Measurements from ENCODE around the gene KIAA1328. TPM values are rescaled to one million over a fixed set of nuclear protein-coding genes. Genes with fewer than 3 reads are reported as not detected.
"Not testable (repeated sequence)": the region's sequence is repeated elsewhere in the genome, so short reads cannot be mapped to it uniquely, and the experiment has no call there.

Gene KIAA1328
- polyA plus RNA-seq, 3 donors: 9.8 to 13.7 (median 10.7) TPM

DNA sequence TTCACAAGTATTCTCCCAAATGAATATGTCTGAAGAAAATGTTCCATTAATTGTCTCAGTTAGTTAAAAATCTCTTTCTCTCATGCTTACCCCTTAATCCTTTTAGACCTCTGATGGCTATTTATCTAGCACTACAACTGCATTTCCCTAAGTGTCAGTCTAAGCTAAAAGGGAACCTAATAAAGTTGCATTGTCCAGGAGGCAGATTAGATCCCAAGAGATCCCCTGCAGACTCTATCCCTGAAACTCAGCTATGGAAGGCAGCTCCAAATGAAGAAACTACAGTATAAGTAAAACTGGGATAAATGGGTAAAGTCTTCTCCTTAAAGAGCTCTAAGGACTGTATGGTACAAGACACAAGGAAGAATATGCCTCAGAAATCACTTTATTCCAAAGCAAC lies 12.8 kb upstream of the KIAA1328 start:
- DNase-seq (ENCODE audit: extremely low read depth in 1 of 11, low read depth in 9 of 11, low spot score in 4 of 11): not testable (repeated sequence)

DNA sequence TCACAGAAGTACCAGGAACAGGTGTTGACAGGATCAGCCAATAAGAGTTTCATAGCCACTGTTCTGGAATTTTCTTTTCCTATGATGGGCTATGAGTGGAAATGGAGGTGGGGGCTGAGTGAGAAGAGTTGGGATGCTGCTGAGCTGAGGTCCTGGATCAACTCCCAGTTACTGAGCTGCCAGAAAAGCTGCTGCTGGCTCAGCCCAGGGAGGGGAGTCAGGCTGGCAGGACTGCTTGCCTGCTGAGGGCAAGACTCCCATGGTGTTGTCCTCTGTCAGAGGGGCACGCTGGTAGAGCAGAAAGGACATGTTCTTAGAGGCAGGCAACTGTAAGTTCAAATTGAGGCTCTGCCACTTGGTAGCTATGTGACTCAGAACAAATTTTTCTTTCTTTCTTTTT lies 11.9 kb upstream of the KIAA1328 start:
- no peak for DNase-seq (ENCODE audit: extremely low read depth in 1 of 11, low read depth in 9 of 11, low spot score in 4 of 11)

DNA sequence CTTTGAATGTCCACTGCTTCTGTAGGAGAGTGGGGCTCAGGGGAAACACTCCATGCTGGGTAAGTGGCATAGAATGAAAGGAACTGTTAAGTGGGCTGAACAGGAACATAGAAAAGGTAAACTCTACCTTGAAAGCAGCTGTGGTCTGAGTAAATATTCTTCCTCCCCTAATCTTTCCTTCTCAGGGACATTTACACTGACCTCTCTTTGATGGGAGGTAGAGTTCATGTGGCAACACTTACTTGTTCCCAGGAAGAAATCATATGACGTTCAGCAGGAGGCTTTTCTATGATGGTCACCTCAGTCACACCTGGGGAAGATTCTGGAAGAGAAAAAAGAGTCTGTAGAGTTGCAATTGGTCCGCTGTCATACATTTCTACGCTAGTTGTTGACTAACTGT lies 10.3 kb upstream of the KIAA1328 start:
- no peak for DNase-seq (ENCODE audit: extremely low read depth in 1 of 11, low read depth in 9 of 11, low spot score in 4 of 11)

DNA sequence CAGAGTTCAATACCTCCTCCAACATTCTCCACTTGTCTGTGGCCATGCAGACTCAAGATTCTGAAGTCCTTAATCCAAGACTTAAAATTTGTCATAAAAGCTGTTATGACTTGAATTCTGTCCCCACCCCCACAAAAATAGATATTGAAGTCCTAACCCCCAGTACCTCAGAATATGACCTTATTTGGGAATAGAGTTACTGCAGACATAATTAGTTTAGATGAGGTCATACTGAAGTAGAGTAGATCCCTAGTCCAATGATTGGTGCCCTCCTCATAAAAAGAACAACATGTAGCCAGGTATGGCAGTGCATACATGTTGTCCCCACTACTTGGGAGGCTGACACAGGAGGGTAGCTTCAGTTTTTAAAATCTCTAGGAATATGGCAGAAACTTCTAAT lies 9.3 kb upstream of the KIAA1328 start:
- no peak for DNase-seq (ENCODE audit: extremely low read depth in 1 of 11, low read depth in 9 of 11, low spot score in 4 of 11)

DNA sequence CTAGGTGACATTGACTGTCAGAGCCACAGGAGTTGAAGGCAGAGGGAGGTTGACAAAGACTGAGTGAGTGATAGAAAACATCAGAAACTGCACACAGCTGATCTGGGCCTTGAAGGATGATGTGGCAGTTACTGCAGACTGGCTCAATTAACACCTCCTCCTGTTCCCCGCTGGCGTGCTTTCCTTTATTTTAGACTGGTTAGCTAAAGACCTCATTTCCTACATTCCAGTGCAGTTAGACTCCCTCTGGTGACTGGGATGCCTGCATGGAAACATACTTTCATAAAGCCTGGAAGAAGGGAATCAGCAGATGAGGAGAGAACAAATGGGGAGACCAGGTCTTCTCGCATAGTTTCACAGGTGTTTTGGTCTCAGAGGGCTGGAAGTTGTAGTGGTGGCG lies 7.2 kb upstream of the KIAA1328 start:
- no peak for DNase-seq (ENCODE audit: extremely low read depth in 1 of 11, low read depth in 9 of 11, low spot score in 4 of 11)

DNA sequence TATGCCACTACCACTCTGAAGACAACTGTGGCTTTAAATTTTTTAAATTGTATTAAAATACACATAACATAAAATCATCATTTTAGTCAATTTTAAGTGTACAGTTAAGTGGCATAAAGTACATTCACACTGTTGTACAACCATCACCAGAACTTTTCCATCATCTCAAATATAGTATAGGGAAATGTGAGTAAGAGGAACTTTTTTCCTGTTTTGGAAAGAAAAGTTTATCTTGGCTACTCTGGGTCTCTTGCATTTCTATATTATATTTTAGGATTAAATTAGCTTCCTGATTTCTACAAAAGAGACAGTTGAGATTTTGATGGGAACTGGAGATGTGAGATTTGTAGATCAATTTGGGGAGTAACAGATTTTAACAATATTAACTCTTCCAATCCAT lies 3.4 kb upstream of the KIAA1328 start:
- no peak for DNase-seq (ENCODE audit: extremely low read depth in 1 of 11, low read depth in 9 of 11, low spot score in 4 of 11)

DNA sequence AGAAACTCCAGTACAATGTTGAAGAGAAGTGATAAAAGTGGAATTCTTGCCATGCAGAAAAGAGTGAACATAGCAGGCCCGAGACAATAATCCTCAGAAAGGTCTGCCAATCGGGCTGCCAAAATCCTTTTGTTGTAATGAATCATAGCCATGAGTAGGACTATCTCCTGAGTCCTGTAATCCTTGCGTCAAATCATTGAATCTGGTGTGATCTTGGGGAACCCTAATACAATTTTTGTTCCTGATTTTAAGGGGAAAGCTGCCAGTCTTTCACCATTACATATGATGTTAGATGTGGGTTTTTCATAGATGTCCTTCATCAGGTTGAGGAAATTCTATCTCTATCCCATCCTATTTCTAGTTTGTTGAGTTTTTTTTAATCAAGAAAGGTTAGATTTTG lies 2.4 kb upstream of the KIAA1328 start:
- no peak for DNase-seq (ENCODE audit: extremely low read depth in 1 of 11, low read depth in 9 of 11, low spot score in 4 of 11)

DNA sequence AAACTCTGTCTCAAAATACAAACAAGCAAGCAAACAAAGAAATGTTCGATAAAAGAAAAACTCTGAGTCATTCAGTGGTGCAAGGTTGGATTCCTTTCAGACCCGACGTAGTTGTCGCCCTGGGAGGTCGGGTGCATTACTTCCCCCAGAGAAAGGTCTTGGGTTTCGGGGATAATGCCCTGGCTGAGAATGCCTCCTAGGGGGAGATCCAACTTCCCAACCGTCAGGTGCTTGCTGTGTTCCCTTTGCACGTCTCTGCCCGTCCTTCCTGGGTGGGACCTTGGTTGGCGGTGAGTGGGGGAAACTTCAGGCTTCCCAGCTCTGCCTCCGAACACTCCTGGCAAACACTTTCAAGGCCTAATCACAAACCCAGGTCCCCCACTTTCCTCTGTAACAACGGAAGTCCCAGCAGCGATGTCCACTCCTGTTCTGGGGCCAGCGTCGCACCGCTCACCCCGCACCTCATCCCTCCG lies 734 bp upstream of the KIAA1328 start:
- DNase-seq (ENCODE audit: extremely low read depth in 1 of 11, low read depth in 9 of 11, low spot score in 4 of 11): peak in 8 of 11 donors; percentile 14 to 58 (median 22)

DNA sequence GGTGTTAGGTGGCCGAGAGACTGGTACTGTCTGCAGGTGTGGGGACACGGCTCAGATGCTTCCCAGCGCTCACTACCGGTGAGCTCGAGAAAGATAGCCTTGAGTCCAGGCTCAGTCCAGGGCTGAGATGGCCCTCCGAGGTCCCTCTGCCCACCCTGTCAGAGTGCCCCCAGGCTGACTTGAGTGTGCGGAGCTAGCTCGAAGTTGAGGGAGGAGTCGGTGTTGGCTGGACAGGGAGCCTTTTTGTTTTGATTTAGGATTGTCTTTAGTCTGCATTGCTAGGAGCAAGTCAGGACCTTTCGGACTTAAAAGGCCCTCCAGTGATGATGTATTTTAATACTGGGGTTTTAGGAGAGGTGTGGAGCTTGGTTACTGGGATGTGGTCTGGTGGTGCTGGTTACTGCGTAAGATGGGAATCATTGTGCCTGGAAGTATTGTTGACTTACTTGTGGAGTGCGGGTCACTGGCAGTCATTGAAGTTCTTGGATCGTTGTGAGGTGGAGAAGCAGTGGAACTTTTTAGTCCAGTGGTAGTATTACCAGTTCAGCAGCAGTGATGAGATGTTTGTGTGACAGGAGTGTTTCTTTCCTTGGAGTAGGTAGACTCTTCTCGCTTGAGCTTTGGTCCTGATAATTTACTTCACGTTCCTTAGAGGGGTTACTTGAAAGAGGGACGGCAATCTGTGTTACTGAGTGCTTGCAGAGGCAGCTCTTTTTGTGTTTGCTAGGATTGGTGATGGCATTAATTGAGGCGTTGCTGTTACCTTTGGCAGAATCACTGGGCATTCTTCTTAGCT lies 633 bp downstream of the KIAA1328 start:
- DNase-seq (ENCODE audit: extremely low read depth in 1 of 11, low read depth in 9 of 11, low spot score in 4 of 11): peak in 6 of 11 donors; percentile 1 to 42 (median 18)

DNA sequence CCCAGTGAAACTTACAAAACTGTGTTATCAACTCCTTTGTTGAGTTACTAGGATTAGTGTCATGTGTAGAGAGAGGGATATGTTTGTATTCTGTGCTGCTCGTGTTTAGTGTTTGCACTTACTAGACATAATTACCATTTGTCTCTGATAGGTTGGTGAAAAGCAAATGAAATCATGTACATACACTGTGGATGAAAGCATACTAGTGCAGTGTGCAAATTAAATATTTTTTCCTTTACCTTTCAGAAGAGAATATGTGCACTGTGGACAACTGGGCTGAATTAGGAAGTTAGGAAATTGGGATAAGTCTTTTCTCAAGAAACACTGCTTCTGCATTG lies 1.2 kb downstream of the KIAA1328 start:
- no peak for DNase-seq (ENCODE audit: extremely low read depth in 1 of 11, low read depth in 9 of 11, low spot score in 4 of 11)

DNA sequence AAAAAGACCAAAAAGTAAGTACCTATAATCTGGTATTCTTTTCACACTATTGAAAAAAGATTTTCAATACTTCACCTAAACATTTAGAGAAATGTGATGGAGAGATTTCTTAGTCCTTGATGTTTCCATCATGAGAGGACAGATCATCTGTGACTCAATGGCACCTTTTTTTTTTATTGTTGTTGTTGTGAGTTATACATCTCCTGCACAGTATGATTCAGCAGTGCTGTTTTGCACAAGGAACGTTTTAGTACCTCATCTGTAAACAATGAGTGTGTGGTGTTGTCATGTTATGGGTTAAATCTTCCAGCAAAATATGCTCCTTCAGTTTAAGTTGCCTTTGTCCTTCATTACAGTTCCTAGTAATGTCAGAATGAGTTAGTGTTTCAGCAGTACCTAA lies 2.2 kb downstream of the KIAA1328 start:
- DNase-seq (ENCODE audit: extremely low read depth in 1 of 11, low read depth in 9 of 11, low spot score in 4 of 11): no peak

DNA sequence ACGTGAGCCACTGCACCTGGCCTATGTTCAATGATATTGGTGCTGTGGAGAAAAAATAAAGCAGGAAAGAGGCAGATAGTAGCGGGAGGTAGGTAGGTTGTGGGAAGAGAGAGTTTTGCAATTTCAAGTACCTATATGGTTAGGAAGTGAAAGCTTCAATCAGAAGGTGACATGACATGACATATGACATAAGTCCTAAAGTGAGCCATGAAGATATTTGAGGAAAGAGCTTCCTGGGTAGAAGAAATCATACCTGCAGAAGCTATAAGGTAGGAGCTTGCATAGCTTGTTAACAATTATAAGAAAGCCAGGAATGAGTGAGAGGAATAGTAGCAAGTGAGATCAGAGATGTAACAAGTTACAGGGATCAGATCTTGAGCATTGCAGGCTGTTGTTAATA lies 4.2 kb downstream of the KIAA1328 start:
- no peak for DNase-seq (ENCODE audit: extremely low read depth in 1 of 11, low read depth in 9 of 11, low spot score in 4 of 11)

DNA sequence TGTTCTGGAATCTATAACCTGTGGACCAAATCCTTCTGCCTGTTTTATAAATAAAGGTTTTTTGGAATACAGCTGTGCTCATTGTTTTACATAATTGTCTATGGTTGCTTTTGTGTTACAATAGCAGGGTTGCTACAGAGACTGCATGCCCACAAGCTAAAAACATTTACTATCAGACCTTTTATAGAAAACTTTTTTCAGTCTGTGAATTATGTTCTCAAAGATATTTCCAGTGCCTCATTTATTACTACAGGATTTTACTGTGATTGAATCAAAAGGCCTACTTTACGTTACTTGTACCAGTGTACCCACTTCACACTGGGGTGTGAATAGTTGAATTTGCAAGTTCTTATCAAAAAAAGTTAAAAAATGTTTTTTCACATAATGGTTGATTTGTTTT lies 7.0 kb downstream of the KIAA1328 start:
- DNase-seq (ENCODE audit: extremely low read depth in 1 of 11, low read depth in 9 of 11, low spot score in 4 of 11): no peak

DNA sequence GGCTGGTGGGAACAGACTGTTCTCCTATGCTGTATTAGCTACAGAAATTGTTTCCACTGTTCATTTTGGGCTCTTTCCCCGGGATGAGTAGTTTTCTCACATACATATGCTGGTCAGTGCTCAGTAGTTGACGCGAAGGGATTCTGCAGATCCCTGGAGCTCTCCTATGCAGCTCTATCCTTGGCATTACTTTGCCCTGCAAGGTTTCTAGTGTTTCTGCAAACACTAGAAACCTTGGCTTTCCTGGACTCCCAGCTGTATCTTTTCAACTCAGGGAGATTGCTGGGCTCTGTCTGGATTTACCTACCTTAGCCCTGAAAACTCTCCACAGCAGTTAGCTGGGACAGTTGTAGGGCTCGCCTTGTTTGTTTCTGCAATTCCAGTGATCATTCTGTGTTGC lies 10.9 kb downstream of the KIAA1328 start:
- no peak for DNase-seq (ENCODE audit: extremely low read depth in 1 of 11, low read depth in 9 of 11, low spot score in 4 of 11)

DNA sequence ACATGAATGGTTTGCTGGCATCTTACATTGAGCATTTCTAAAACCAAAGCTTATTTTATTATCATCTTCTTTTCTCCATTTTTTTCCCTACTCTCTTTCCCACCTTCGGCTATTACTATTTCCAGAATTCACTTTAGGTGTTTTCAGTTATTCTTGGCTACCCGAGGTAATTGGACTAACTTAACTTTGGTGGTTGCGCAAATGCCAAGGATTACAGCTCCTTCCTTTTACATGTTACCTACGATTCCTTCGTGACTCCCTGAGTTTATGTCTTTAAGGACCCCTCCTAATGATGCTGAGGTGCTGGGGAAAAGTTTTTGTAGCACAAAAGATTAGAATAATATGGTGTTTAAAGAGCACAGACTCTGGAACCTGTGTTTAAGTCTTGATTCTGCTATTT lies 14.3 kb downstream of the KIAA1328 start:
- no peak for DNase-seq (ENCODE audit: extremely low read depth in 1 of 11, low read depth in 9 of 11, low spot score in 4 of 11)

DNA sequence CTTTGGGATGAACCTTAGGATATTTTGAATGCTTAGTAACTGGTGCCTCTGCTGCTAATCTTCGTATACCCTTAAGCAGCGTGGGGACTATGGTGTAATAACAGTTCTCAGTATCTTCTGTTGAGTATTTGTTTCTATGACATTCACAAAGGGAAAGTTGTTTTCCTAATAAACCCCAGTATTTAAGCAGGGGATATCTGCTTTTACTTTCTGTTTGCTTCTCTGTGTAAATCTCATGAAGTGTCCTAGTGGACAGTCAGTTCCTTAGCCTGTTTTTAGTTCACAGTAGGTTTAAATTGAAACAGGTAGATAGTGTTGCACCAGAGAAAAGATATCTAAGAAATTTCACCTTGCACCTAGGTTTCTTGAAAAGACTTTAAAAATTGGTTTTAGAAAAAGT lies 14.9 kb downstream of the KIAA1328 start:
- DNase-seq (ENCODE audit: extremely low read depth in 1 of 11, low read depth in 9 of 11, low spot score in 4 of 11): no peak

DNA sequence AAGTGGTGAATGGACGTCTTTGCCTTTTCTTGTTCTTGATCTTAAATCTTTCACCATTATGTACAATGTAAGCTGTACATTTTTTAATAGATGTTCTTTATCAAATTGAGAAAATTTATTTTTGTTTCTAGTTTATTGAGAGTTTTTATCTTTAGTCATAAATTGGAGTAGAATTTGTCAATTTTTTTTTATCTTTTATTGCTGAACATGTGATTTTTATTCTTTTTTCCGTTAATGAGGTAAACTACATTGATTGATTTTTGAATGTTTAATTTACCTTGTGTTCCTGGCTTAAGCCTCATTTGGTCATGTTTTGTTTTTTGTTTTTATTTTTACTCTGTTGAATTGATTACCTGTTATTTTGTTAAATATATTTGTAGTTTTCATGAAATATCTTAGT lies 19.7 kb downstream of the KIAA1328 start:
- DNase-seq (ENCODE audit: extremely low read depth in 1 of 11, low read depth in 9 of 11, low spot score in 4 of 11): no peak

DNA sequence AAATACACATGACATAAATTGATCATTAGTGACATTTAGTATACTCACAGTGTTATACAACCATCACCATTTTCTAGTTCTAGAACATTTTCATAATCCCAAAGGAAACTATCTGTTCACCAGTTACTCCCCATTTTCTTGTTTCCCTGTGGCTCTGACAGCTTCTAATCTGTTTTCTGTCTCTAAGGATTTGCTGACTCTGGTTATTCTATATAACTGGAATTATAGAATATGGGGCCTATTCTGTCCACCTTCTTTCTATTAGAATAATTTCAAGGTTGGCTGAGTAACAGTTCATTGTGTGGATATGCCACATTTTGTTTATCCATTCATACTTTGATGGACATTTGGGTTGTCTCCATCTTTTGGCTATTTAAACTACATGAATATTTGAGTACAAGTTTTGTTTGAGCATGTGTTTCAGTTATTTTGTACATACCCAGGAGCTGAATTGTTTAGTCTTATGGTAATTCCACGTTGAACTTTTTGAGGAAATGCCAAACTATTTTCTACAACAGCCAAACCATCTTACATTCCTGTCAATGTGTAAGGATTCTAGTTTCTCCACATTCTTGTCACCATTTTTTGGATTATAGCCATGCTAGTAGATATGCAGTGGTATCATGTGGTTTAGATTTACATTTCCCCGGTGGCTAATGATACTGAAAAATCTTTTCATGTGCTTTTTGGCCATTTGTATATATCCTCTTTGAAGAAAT lies 20.5 kb downstream of the KIAA1328 start:
- no peak for DNase-seq (ENCODE audit: extremely low read depth in 1 of 11, low read depth in 9 of 11, low spot score in 4 of 11)

DNA sequence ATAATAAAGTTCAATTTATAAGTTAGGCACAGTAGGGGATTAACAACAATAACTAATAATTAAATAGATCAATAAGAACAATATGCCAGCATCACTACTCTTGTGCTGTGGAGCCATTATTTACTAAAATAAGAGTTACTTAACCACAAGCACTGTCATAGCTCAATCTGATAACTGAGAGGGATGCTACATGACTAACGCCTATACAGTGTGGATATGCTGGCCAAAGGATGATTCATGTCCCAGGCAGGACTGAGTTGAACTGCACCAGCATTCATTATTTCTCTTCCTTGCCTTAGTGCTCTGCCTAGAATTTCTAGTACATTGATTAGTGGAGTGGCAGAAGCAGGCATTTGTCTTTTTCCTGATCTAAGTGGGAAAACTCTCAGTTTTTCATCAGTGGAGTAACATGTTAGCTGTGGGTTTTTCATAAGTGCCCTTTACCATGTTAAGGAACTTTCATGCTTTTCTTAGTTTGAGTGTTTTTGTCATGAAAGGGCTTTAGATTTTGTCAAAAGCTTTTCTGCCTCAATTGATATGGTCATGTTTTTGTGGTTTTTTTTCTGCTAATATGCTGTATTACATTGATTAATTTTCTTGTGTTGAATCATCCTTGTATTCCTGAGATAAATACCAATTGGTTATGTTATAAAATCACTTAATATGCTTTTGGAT lies 21.7 kb downstream of the KIAA1328 start:
- no peak for DNase-seq (ENCODE audit: extremely low read depth in 1 of 11, low read depth in 9 of 11, low spot score in 4 of 11)

DNA sequence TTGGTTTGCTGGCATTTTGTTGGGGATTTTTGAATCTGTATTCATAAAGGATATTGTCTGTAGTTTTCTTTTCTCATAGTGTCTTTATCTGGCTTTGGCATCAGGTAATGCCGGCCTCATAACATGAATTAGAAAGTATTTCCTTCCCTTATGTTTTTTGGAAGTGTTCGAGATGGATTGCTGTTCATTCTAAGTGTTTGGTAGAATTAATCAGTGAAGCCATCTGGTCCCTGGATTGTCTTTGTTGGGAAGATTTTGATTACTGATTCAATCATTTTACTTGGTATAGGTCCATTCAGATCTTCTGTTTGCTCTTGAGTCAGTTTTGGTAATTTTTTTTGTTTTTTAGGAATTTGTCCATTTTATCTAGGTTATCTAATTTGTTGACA lies 22.3 kb downstream of the KIAA1328 start:
- no peak for DNase-seq (ENCODE audit: extremely low read depth in 1 of 11, low read depth in 9 of 11, low spot score in 4 of 11)
